Neural cell (in vitro differentiated cells): ENCODE data around the gene CENPA.

Experiments
- CTCF ChIP-seq: fragments of 450-650 bp; IDR thresholded peaks from 2 replicates; pipeline ENCODE4 v1.5.1; 2014; ENCODE audit warnings: antibody characterized with exemption, mild to moderate bottlenecking, moderate library complexity; ENCODE audit not compliant: poor library complexity, severe bottlenecking
- TAF1 ChIP-seq: IDR thresholded peaks from 2 replicates; pipeline ENCODE4 v1.6.1; 2012; ENCODE audit warnings: low read depth

DNA sequence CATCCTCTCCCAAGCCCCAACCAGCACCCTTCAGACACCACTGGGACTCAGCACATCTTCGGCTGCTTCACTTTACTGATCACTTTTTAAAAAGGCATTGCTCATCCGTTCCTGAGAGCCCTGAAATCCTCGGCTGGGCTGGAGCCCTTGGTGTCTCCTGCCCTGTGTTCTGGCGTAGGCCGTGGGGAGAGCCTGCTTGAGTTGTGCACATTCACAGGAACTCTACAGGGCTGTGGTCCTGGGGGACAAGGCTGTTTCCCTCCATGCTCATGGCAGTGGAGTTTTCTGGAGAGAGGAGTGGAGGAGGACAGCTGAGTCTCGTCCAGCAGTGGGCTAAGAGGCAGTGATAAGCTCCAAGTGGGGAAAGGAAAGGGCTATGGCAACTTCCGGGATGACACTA, 15.9 kb downstream of the CENPA start:
- no peak for TF ChIP-seq TAF1
- no peak for TF ChIP-seq CTCF
